GM19351 (cell line): ENCODE measurements around the gene APOBEC3B.
"Not testable (repeated sequence)": the region's sequence is repeated elsewhere in the genome, so short reads cannot be mapped to it uniquely, and the experiment has no call there.

Experiments
- ATAC-seq: cut with Tn5 transposase; IDR thresholded peaks from one replicate; pipeline ENCODE4 v1.9.1; 2021; ENCODE audit warnings: mild to moderate bottlenecking, moderate library complexity; ENCODE audit not compliant: unreplicated experiment

APOBEC3B gene

GRCh38 chr22:39026509-39027150, 44.5 kb downstream of the APOBEC3B start:
- ATAC-seq = no peak

- ATAC-seq = no peak
Observed at GRCh38 chr22:39027717-39028116, 45.6 kb downstream of the APOBEC3B start.

GRCh38 chr22:39028281-39028680, 46.1 kb downstream of the APOBEC3B start:
- no peak for ATAC-seq

GRCh38 chr22:39029227-39029626, 47.1 kb downstream of the APOBEC3B start:
- ATAC-seq = no peak

GRCh38 chr22:39030705-39031104, 48.6 kb downstream of the APOBEC3B start:
- ATAC-seq = no peak

GRCh38 chr22:39031434-39032295, 49.5 kb downstream of the APOBEC3B start:
- not testable (repeated sequence) for ATAC-seq

GRCh38 chr22:39037071-39037470, 54.9 kb downstream of the APOBEC3B start:
- not testable (repeated sequence) for ATAC-seq

- ATAC-seq = no peak
Observed at GRCh38 chr22:39039306-39040126, 57.4 kb downstream of the APOBEC3B start.

- ATAC-seq = not testable (repeated sequence)
Observed at GRCh38 chr22:39040155-39040537, 58.0 kb downstream of the APOBEC3B start.

- ATAC-seq = peak; percentile 96
Observed at GRCh38 chr22:39040538-39041296, 58.6 kb downstream of the APOBEC3B start, which contains the start of gene APOBEC3F. Gene APOBEC3F (plus strand): TSS chr22:39040864. CDS start chr22:39040961, 97 bp downstream.

GRCh38 chr22:39041908-39042307, 59.8 kb downstream of the APOBEC3B start:
- ATAC-seq = no peak
